ENCODE measurements around the gene GNG7. TPM values are rescaled to one million over a fixed set of nuclear protein-coding genes. Genes with fewer than 3 reads are reported as not detected.
A peak's percentile ranks its signal among the peaks of the same experiment; 100 is the strongest.

Gene GNG7
- total RNA-seq, 1 donor, result 0.72 TPM

GRCh38 chr19:2578901-2579677 is 123.4 kb downstream of the GNG7 start:
- peak; percentile 96 for DNase-seq (ENCODE audit: insufficient read length, low spot score, missing footprints)
- Histone ChIP-seq H3K4me1 (ENCODE audit: insufficient read depth, low read length) (peaks cover 38% of the 10 kb centered on the region), H3K36me3 (ENCODE audit: insufficient read depth, low read length) (no peaks in the 10 kb centered on the region), H3K27me3 (ENCODE audit: insufficient read depth, low read length) (no peaks in the 10 kb centered on the region), H3K79me2 (ENCODE audit: insufficient read depth, low read length) (no peaks in the 10 kb centered on the region), H4K20me1 (ENCODE audit: insufficient read depth, low read length) (no peaks in the 10 kb centered on the region), H3K4me2 (ENCODE audit: insufficient read depth, low read length) (peak overlapping the region; percentile 92), H2AFZ (ENCODE audit: low read length) (peak overlapping the region; percentile 77), H3K4me3 (ENCODE audit: insufficient read depth, low read length) (peak overlapping the region; percentile 73), H3K27ac (ENCODE audit: low read depth, low read length) (peak overlapping the region; percentile 95), H3K9me3 (ENCODE audit: low read depth, low read length) (peaks cover 3% of the 10 kb centered on the region)
- peak; percentile 78 for TF ChIP-seq CTCF (IDR thresholded peaks at IDR 0.05; ENCODE audit: extremely low read depth, low read depth, low read length)

GRCh38 chr19:2578391-2578890 is 124.1 kb downstream of the GNG7 start:
- Histone ChIP-seq H3K9me3 (ENCODE audit: low read depth, low read length) (peaks cover 3% of the 10 kb centered on the region), H3K36me3 (ENCODE audit: insufficient read depth, low read length) (no peaks in the 10 kb centered on the region), H3K27ac (ENCODE audit: low read depth, low read length) (peak overlapping the region; percentile 95), H4K20me1 (ENCODE audit: insufficient read depth, low read length) (no peaks in the 10 kb centered on the region), H3K27me3 (ENCODE audit: insufficient read depth, low read length) (no peaks in the 10 kb centered on the region), H3K4me2 (ENCODE audit: insufficient read depth, low read length) (peak overlapping the region; percentile 92), H3K79me2 (ENCODE audit: insufficient read depth, low read length) (no peaks in the 10 kb centered on the region), H3K4me1 (ENCODE audit: insufficient read depth, low read length) (peaks cover 38% of the 10 kb centered on the region), H3K4me3 (ENCODE audit: insufficient read depth, low read length) (peak overlapping the region; percentile 73), H2AFZ (ENCODE audit: low read length) (peak overlapping the region; percentile 68)
- DNase-seq (ENCODE audit: insufficient read length, low spot score, missing footprints), result no peak
- TF ChIP-seq CTCF (IDR thresholded peaks at IDR 0.05; ENCODE audit: extremely low read depth, low read depth, low read length), result no peak

GRCh38 chr19:2577722-2578335 is 124.7 kb downstream of the GNG7 start:
- Histone ChIP-seq H3K79me2 (ENCODE audit: insufficient read depth, low read length) (no peaks in the 10 kb centered on the region), H4K20me1 (ENCODE audit: insufficient read depth, low read length) (no peaks in the 10 kb centered on the region), H3K4me2 (ENCODE audit: insufficient read depth, low read length) (peak overlapping the region; percentile 92), H3K27me3 (ENCODE audit: insufficient read depth, low read length) (no peaks in the 10 kb centered on the region), H3K9me3 (ENCODE audit: low read depth, low read length) (peaks cover 3% of the 10 kb centered on the region), H3K27ac (ENCODE audit: low read depth, low read length) (peak overlapping the region; percentile 95), H2AFZ (ENCODE audit: low read length) (peak overlapping the region; percentile 68), H3K4me3 (ENCODE audit: insufficient read depth, low read length) (peak overlapping the region; percentile 73), H3K36me3 (ENCODE audit: insufficient read depth, low read length) (no peaks in the 10 kb centered on the region), H3K4me1 (ENCODE audit: insufficient read depth, low read length) (peaks cover 38% of the 10 kb centered on the region)
- TF ChIP-seq CTCF (IDR thresholded peaks at IDR 0.05; ENCODE audit: extremely low read depth, low read depth, low read length), result no peak
- DNase-seq (ENCODE audit: insufficient read length, low spot score, missing footprints), result no peak

Data from osteoblast (primary cell).